ENCODE measurements around the gene AP1G1. TPM values are rescaled to one million over a fixed set of nuclear protein-coding genes. Genes with fewer than 3 reads are reported as not detected.
"Not testable (repeated sequence)": the region's sequence is repeated elsewhere in the genome, so short reads cannot be mapped to it uniquely, and the experiment has no call there.

AP1G1 gene
- total and polyA plus RNA-seq, 2 of the 8 experiments (the other 6 are each of a cell fraction or from before 2014, with no cell fraction given), result 43.9 to 68.4 TPM

DNA sequence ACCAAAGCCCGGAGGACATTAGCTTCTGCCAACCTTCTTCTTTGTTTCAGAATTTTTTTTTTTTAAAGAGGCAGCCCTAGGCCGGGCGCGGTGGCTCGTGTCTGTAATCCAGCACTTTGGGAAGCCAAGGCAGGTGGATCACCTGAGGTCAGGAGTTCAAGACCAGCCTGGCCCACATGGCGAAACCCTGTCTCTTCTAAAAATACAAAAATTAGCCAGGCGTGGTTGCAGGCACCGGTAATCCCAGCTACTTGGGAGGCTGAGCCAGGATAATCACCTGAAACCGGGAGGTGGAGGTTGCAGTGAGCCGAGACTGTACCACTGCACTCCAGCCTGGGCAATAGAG, 8.5 kb upstream of the AP1G1 start:
- H2BK120ac ChIP-seq (replicated peaks; ENCODE audit: low read depth, low read length); H2BK15ac ChIP-seq (ENCODE audit: low read length); H3K23me2 ChIP-seq (ENCODE audit: low read depth, low read length); H3K4me1 ChIP-seq (replicated peaks in 1 of 4; ENCODE audit: control insufficient read depth in 3 of 4, insufficient read depth in 4 of 4, low read length in 3 of 4); H3K4me2 ChIP-seq (ENCODE audit: insufficient read depth in 1 of 2, low read depth in 2 of 2, low read length in 2 of 2); H3K36me3 ChIP-seq (ENCODE audit: control insufficient read depth in 2 of 4, insufficient read depth in 4 of 4, low read length in 3 of 4); H3K79me2 ChIP-seq (ENCODE audit: control insufficient read depth in 1 of 2, insufficient read depth in 2 of 2, low read length in 2 of 2); H4K8ac ChIP-seq (ENCODE audit: extremely low read depth, insufficient read depth, low read length); H3K56ac ChIP-seq (replicated peaks; ENCODE audit: insufficient read length, low read depth, low read length); FAIRE-seq; H3K4me3 ChIP-seq (ENCODE audit: extremely low read depth in 1 of 4, insufficient read depth in 2 of 4, low read depth in 3 of 4, low read length in 4 of 4); H3K9ac ChIP-seq (replicated peaks in 1 of 4; ENCODE audit: extremely low read depth in 1 of 4, low read depth in 3 of 4, low read length in 3 of 4); H2BK12ac ChIP-seq (ENCODE audit: low read depth, low read length); H4K5ac ChIP-seq (ENCODE audit: insufficient read length, low read depth, low read length); H3K9me3 ChIP-seq (ENCODE audit: insufficient read depth in 2 of 2, low read depth in 1 of 2, low read length in 1 of 2); H2AFZ ChIP-seq (ENCODE audit: low read length); H2AK5ac ChIP-seq (ENCODE audit: low read depth, low read length); H2BK20ac ChIP-seq (ENCODE audit: low read length); H3K79me1 ChIP-seq (ENCODE audit: low read depth, low read length); H3K23ac ChIP-seq (ENCODE audit: insufficient read length); H3K18ac ChIP-seq (ENCODE audit: extremely low read depth, low read length); H3K4ac ChIP-seq (replicated peaks; ENCODE audit: insufficient read length, low read depth, low read length); H4K20me1 ChIP-seq (replicated peaks in 1 of 2; ENCODE audit: control insufficient read depth in 1 of 2, insufficient read depth in 2 of 2, low read length in 2 of 2); DNase-seq (ENCODE audit: low read depth in 1 of 2, low spot score in 2 of 2); H2BK5ac ChIP-seq (ENCODE audit: low read depth, low read length); CTCF ChIA-PET (ENCODE audit: partially characterized antibody); H3K27ac ChIP-seq (ENCODE audit: low read depth, low read length); H3K14ac ChIP-seq (ENCODE audit: insufficient read length); H3K27me3 ChIP-seq (replicated peaks in 1 of 4; ENCODE audit: control insufficient read depth in 3 of 4, extremely low read depth in 1 of 4, insufficient read depth in 3 of 4, low read length in 3 of 4); H4K91ac ChIP-seq (replicated peaks; ENCODE audit: insufficient read length, low read length): not testable (repeated sequence)
- POLR2A ChIA-PET (ENCODE audit: partially characterized antibody), result interaction anchor here (1.0 kb wide), 1 partner anchor 12 kb away, joined by 3 read pairs; no protein-coding TSS in a partner anchor
- 95% methylated on average over 10 of the region's 10 CpGs; no CpG with 5 or more reads in 1 of the 2 experiments for WGBS, 2 experiments (ENCODE audit: extremely low coverage in 1 of 2, insufficient coverage in 1 of 2, insufficient read length in 1 of 2, insufficient replicate concordance in 2 of 2, low coverage in 1 of 2, low lambda C conversion rate in 2 of 2, missing lambda C conversion rate in 1 of 2)
